H1 (cell line): ENCODE data around the gene DTNB. TPM values are rescaled to one million over a fixed set of nuclear protein-coding genes. Genes with fewer than 3 reads are reported as not detected.

Experiments used
- CTCF ChIA-PET: fragments of 300-600 bp; sonication (Branson Sonifier 250); formaldehyde crosslinking; loops from one replicate; lab custom pipeline; 2021; ENCODE audit not compliant: partially characterized antibody; lab: Charles Lee
- POLR2A ChIA-PET: fragments of 300-600 bp; sonication (Branson Sonifier 250); formaldehyde crosslinking; loops from one replicate; lab custom pipeline; 2021; ENCODE audit warnings: inconsistent platforms; ENCODE audit not compliant: partially characterized antibody; lab: Charles Lee
- DNase-seq, 2 experiments: peaks; one replicate each; pipeline versions ENCODE4 v3.0.0 to v3.0.0-alpha.2; 2010 to 2022; ENCODE audit warnings: low spot score in 2 of 2, low read depth in 1 of 2, mixed read lengths in 1 of 2
- FAIRE-seq: peaks from 2 replicates; lab custom pipeline; 2011; peaks lifted over from hg19 to GRCh38; lab: Jason Lieb, UNC
- H2AFZ ChIP-seq: 2 replicates; pipeline ENCODE4 v1.8.1; 2012; ENCODE audit warnings: low read length, inconsistent platforms
- H2AK5ac ChIP-seq: 2 replicates; pipeline ENCODE4 v1.6.1; 2013; ENCODE audit warnings: low read depth, low read length
- H2BK120ac ChIP-seq: replicated peaks from 2 replicates; pipeline ENCODE3; 2013; ENCODE audit warnings: low read depth, low read length, inconsistent platforms
- H2BK12ac ChIP-seq: 2 replicates; pipeline ENCODE4 v1.6.1; 2013; ENCODE audit warnings: low read depth, low read length
- H2BK15ac ChIP-seq: 2 replicates; pipeline ENCODE4 v1.6.1; 2013; ENCODE audit warnings: low read length
- H2BK20ac ChIP-seq: 2 replicates; pipeline ENCODE4 v1.6.1; 2013; ENCODE audit warnings: low read length
- H2BK5ac ChIP-seq: 2 replicates; pipeline ENCODE4 v1.6.1; 2013; ENCODE audit warnings: low read depth, low read length
- H3K14ac ChIP-seq: 2 replicates; pipeline ENCODE4 v1.6.1; 2013; ENCODE audit warnings: inconsistent platforms; ENCODE audit not compliant: insufficient read length
- H3K18ac ChIP-seq: 2 replicates; pipeline ENCODE4 v1.6.1; 2013; ENCODE audit warnings: low read length; ENCODE audit errors: extremely low read depth
- H3K23ac ChIP-seq: 2 replicates; pipeline ENCODE4 v1.6.1; 2013; ENCODE audit warnings: inconsistent platforms; ENCODE audit not compliant: insufficient read length
- H3K23me2 ChIP-seq: 2 replicates; pipeline ENCODE4 v1.6.1; 2013; ENCODE audit warnings: low read depth, low read length
- H3K27ac ChIP-seq: 2 replicates; pipeline ENCODE4 v1.6.1; 2011; ENCODE audit warnings: low read depth, low read length, inconsistent platforms
- H3K27me3 ChIP-seq, 4 experiments: replicated peaks in 1 of 4; 1 replicate in 1 of 4; 2 replicates in 3 of 4; pipeline versions ENCODE4 v1.6.1 to v1.8.1; 2011 to 2013; ENCODE audit warnings: low read length in 3 of 4, mild to moderate bottlenecking in 3 of 4, inconsistent platforms in 2 of 4, mixed read lengths in 2 of 4, moderate library complexity in 1 of 4; ENCODE audit not compliant: control insufficient read depth in 3 of 4, insufficient read depth in 3 of 4; ENCODE audit errors: extremely low read depth in 1 of 4
- H3K36me3 ChIP-seq, 4 experiments: 2 replicates each; pipeline versions ENCODE4 v1.6.1 to v1.8.1; 2011 to 2013; ENCODE audit warnings: mild to moderate bottlenecking in 4 of 4, low read length in 3 of 4, moderate library complexity in 2 of 4, control low read depth in 1 of 4, inconsistent platforms in 1 of 4; ENCODE audit not compliant: insufficient read depth in 4 of 4, control insufficient read depth in 2 of 4
- H3K4ac ChIP-seq: replicated peaks from 2 replicates; pipeline ENCODE3; 2013; ENCODE audit warnings: low read length, low read depth, mixed read lengths, inconsistent platforms; ENCODE audit not compliant: insufficient read length
- H3K4me1 ChIP-seq, 4 experiments: replicated peaks in 1 of 4; 1 replicate in 1 of 4; 2 replicates in 3 of 4; pipeline versions ENCODE4 v1.6.1 to v1.8.1; 2011 to 2013; ENCODE audit warnings: low read length in 3 of 4, inconsistent platforms in 2 of 4, mixed read lengths in 1 of 4; ENCODE audit not compliant: insufficient read depth in 4 of 4, control insufficient read depth in 3 of 4
- H3K4me2 ChIP-seq, 2 experiments: 2 replicates each; pipeline versions ENCODE4 v1.6.1 to v1.8.1; 2011 to 2013; ENCODE audit warnings: low read depth in 2 of 2, low read length in 2 of 2, control low read depth in 1 of 2, inconsistent platforms in 1 of 2, mild to moderate bottlenecking in 1 of 2; ENCODE audit not compliant: insufficient read depth in 1 of 2
- H3K4me3 ChIP-seq, 4 experiments: fragments of 200-600, 300-600 bp in 1 of 4; sonication (generic), shearing (Covaris generic), sonication (Bioruptor Twin) in 1 of 4; 2 replicates each; pipeline versions ENCODE4 v1.5.1 to v1.8.1; 2011 to 2016; ENCODE audit warnings: low read length in 4 of 4, low read depth in 3 of 4, control low read depth in 2 of 4, inconsistent platforms in 2 of 4, mild to moderate bottlenecking in 2 of 4, mixed read lengths in 1 of 4, moderate library complexity in 1 of 4; ENCODE audit not compliant: insufficient read depth in 2 of 4; ENCODE audit errors: extremely low read depth in 1 of 4
- H3K56ac ChIP-seq: replicated peaks from 2 replicates; pipeline ENCODE3; 2013; ENCODE audit warnings: low read depth, mild to moderate bottlenecking, mixed read lengths, low read length, inconsistent platforms; ENCODE audit not compliant: insufficient read length
- H3K79me1 ChIP-seq: 2 replicates; pipeline ENCODE4 v1.6.1; 2013; ENCODE audit warnings: low read depth, low read length, control low read depth
- H3K79me2 ChIP-seq, 2 experiments: 2 replicates each; pipeline versions ENCODE4 v1.6.1 to v1.8.1; 2012 to 2013; ENCODE audit warnings: low read length in 2 of 2, mild to moderate bottlenecking in 2 of 2, inconsistent platforms in 1 of 2; ENCODE audit not compliant: insufficient read depth in 2 of 2, control insufficient read depth in 1 of 2
- H3K9ac ChIP-seq, 4 experiments: replicated peaks in 1 of 4; 1 replicate in 1 of 4; 2 replicates in 3 of 4; pipeline versions ENCODE4 v1.6.1 to v1.8.1; 2011 to 2013; ENCODE audit warnings: low read depth in 3 of 4, low read length in 3 of 4, control low read depth in 2 of 4, mild to moderate bottlenecking in 2 of 4, moderate library complexity in 2 of 4, inconsistent platforms in 1 of 4; ENCODE audit errors: extremely low read depth in 1 of 4
- H3K9me3 ChIP-seq, 2 experiments: 2 replicates each; pipeline versions ENCODE4 v1.6.1 to v1.8.1; 2012 to 2013; ENCODE audit warnings: mild to moderate bottlenecking in 2 of 2, moderate library complexity in 2 of 2, control low read depth in 1 of 2, inconsistent platforms in 1 of 2, low read depth in 1 of 2, low read length in 1 of 2, mixed read lengths in 1 of 2; ENCODE audit not compliant: insufficient read depth in 2 of 2
- H4K20me1 ChIP-seq, 2 experiments: replicated peaks in 1 of 2; 2 replicates each; pipeline versions ENCODE3 to v1.8.1; 2011 to 2013; ENCODE audit warnings: inconsistent platforms in 2 of 2, low read length in 2 of 2, mild to moderate bottlenecking in 1 of 2; ENCODE audit not compliant: insufficient read depth in 2 of 2, control insufficient read depth in 1 of 2
- H4K5ac ChIP-seq: 2 replicates; pipeline ENCODE4 v1.6.1; 2013; ENCODE audit warnings: low read length, low read depth, mixed read lengths, inconsistent platforms; ENCODE audit not compliant: insufficient read length
- H4K8ac ChIP-seq: 2 replicates; pipeline ENCODE4 v1.8.0; 2013; ENCODE audit warnings: mild to moderate bottlenecking, moderate library complexity, low read length, inconsistent platforms; ENCODE audit not compliant: insufficient read depth; ENCODE audit errors: extremely low read depth
- H4K91ac ChIP-seq: replicated peaks from 2 replicates; pipeline ENCODE3; 2013; ENCODE audit warnings: low read length, mixed read lengths, inconsistent platforms; ENCODE audit not compliant: insufficient read length
- CHD1 ChIP-seq: IDR thresholded peaks from 2 replicates; pipeline ENCODE4 v1.6.1; 2012; ENCODE audit warnings: low read depth, low read length, improper control_type of control experiment
- EP300 ChIP-seq, 2 experiments: IDR thresholded peaks; 1 replicate in 1 of 2; 2 replicates in 1 of 2; pipeline ENCODE4 v1.6.1; 2011 to 2012; ENCODE audit warnings: low read depth in 2 of 2, low read length in 2 of 2, mild to moderate bottlenecking in 2 of 2, borderline replicate concordance in 1 of 2, inconsistent platforms in 1 of 2, moderate library complexity in 1 of 2
- EZH2 ChIP-seq: fragments of 200-600 bp; sonication (generic); IDR thresholded peaks from 2 replicates; pipeline ENCODE4 v1.7.1; 2012; ENCODE audit warnings: low read depth, mild to moderate bottlenecking, moderate library complexity, low read length, inconsistent platforms; ENCODE audit not compliant: severe bottlenecking
- GTF2F1 ChIP-seq: IDR thresholded peaks from 2 replicates; pipeline ENCODE4 v1.6.1; 2012; ENCODE audit warnings: low read depth, low read length, improper control_type of control experiment, borderline replicate concordance
- HDAC6 ChIP-seq: IDR thresholded peaks from one replicate; pipeline ENCODE4 v1.7.1; 2012; ENCODE audit warnings: low read depth, mild to moderate bottlenecking, inconsistent platforms, low read length, moderate library complexity
- JUN ChIP-seq: IDR thresholded peaks from 2 replicates; pipeline ENCODE4 v1.6.1; 2011; ENCODE audit warnings: low read depth, mild to moderate bottlenecking, improper control_type of control experiment, low read length
- JUND ChIP-seq: IDR thresholded peaks from 2 replicates; pipeline ENCODE4 v1.6.1; 2011; ENCODE audit warnings: mild to moderate bottlenecking, improper control_type of control experiment, low read length
- NANOG ChIP-seq: IDR thresholded peaks from 2 replicates; pipeline ENCODE4 v1.6.1; 2011; ENCODE audit warnings: low read length, low read depth, mild to moderate bottlenecking, inconsistent platforms; ENCODE audit not compliant: insufficient read depth, poor library complexity, severe bottlenecking
- RBBP5 ChIP-seq: IDR thresholded peaks from 2 replicates; pipeline ENCODE4 v1.7.1; 2012; ENCODE audit warnings: low read depth, mild to moderate bottlenecking, inconsistent platforms, low read length, moderate library complexity, borderline replicate concordance
- SIRT6 ChIP-seq: IDR thresholded peaks from one replicate; pipeline ENCODE4 v1.7.1; 2012; ENCODE audit warnings: low read length, inconsistent platforms
- SRF ChIP-seq: IDR thresholded peaks from 2 replicates; pipeline ENCODE4 v1.6.1; 2011; ENCODE audit warnings: mild to moderate bottlenecking, low read depth, low read length, moderate library complexity
- TBP ChIP-seq: IDR thresholded peaks from 2 replicates; pipeline ENCODE4 v1.6.1; 2011; ENCODE audit warnings: low read depth, low read length, improper control_type of control experiment
- TEAD4 ChIP-seq: IDR thresholded peaks from 2 replicates; pipeline ENCODE4 v1.6.1; 2012; ENCODE audit warnings: low read depth, low read length, inconsistent platforms, mixed read lengths
- ZNF274 ChIP-seq: IDR thresholded peaks from 2 replicates; pipeline ENCODE4 v1.7.0; 2012; ENCODE audit warnings: low read length, borderline replicate concordance; ENCODE audit errors: extremely low read depth
- WGBS, 2 experiments: shearing (Covaris generic) in 1 of 2; methylation state at CpG; one replicate each; pipeline versions ENCODE4 v1.1.6 to v1.1.7; 2013 to 2015; ENCODE audit warnings: low lambda C conversion rate in 2 of 2, mixed read lengths in 2 of 2, inconsistent platforms in 1 of 2, low coverage in 1 of 2, missing lambda C conversion rate in 1 of 2; ENCODE audit not compliant: insufficient replicate concordance in 2 of 2, insufficient coverage in 1 of 2, insufficient read length in 1 of 2; ENCODE audit errors: extremely low coverage in 1 of 2, missing lambda C conversion rate in 1 of 2; 5-methylcytosine and 5-hydroxymethylcytosine counted together
- polyA plus RNA-seq, 7 experiments: library from polyadenylated mRNA; depleted of rRNA in 3 of 7; stranded (reverse) in 5 of 7; unstranded in 2 of 7; fragments of >200 nt in 5 of 7; fragments of 200-250 nt in 2 of 7; gene quantifications; 1 replicate in 5 of 7; 2 replicates in 1 of 7; 4 replicates in 1 of 7; pipeline versions ENCODE4 v1.2.1 to v1.2.3, GENCODE V29; 2011 to 2013; ENCODE audit warnings: missing spikeins in 2 of 7, mixed read lengths in 2 of 7
- total RNA-seq: library from RNA; stranded (reverse); fragmentation: NEBNext Ultra II Directional; extraction: Animal tissue kit (Norgen Biotek cat#: 25700); gene quantifications from 2 replicates; pipeline ENCODE4 v1.2.1, GENCODE V29; 2021

Gene DTNB
- total and polyA plus RNA-seq, 2 of the 8 experiments (the other 6 are each of a cell fraction or from before 2014, with no cell fraction given): 39.6 to 49.5 TPM

GRCh38 chr2:25335204-25335603 is 338.2 kb downstream of the DTNB start:
- Histone ChIP-seq H2AFZ (no peak overlapping the region), H4K20me1 (peaks cover 3 to 11% of the 10 kb centered on the region in 2 experiments), H3K27ac (no peak overlapping the region), H3K4me1 (peaks cover 18 to 53% (median 33%) of the 10 kb centered on the region in 4 experiments), H3K18ac (no peak overlapping the region), H3K9me3 (no peaks in the 10 kb centered on the region), H3K14ac (no peak overlapping the region), H4K5ac (no peak overlapping the region), H3K79me2 (peaks cover 0 to 4% of the 10 kb centered on the region in 2 experiments; a peak in 1 of 4 replicates), H3K4ac (no peak overlapping the region), H3K4me2 (no peak overlapping the region; a peak in 1 of 4 replicates), H2BK15ac (no peak overlapping the region), H2BK12ac (no peak overlapping the region), H3K23me2 (peaks cover 6% of the 10 kb centered on the region; the same call in 1 of the 2 replicates), H4K91ac (no peak overlapping the region), H4K8ac (no peak overlapping the region), H3K36me3 (no peaks in the 10 kb centered on the region), H2BK120ac (no peak overlapping the region), H3K9ac (no peak overlapping the region), H3K27me3 (peaks cover 0 to 7% (median 2%) of the 10 kb centered on the region in 4 experiments; a peak in 3 of 7 replicates), H3K23ac (no peak overlapping the region), H2BK5ac (no peak overlapping the region), H3K56ac (no peak overlapping the region), H3K4me3 (no peak overlapping the region), H3K79me1 (peaks cover 3% of the 10 kb centered on the region), H2BK20ac (no peak overlapping the region), H2AK5ac (no peak overlapping the region)
- 62% methylated on average over 7 of the region's 8 CpGs; no CpG with 5 or more reads in 1 of the 2 experiments for WGBS, 2 experiments
- DNase-seq (no peak), FAIRE-seq (no peak)
- CTCF ChIA-PET: interaction anchor here (0.9 to 11.4 kb wide), 5 partner anchors 11 to 58 kb away, joined by 3 to 178 read pairs (median 4); no protein-coding TSS in a partner anchor
- POLR2A ChIA-PET: no interaction called here
- no peak for TF ChIP-seq ZNF274
- TF ChIP-seq EZH2: no peak
- no peak for TF ChIP-seq SRF
- TF ChIP-seq RBBP5: no peak
- TF ChIP-seq CHD1: no peak
- no peak for TF ChIP-seq TEAD4
- no peak for TF ChIP-seq NANOG
- no peak for TF ChIP-seq HDAC6
- no peak for TF ChIP-seq TBP
- TF ChIP-seq JUND: no peak
- no peak for TF ChIP-seq GTF2F1
- no peak for TF ChIP-seq JUN
- no peak for TF ChIP-seq EP300 (IDR thresholded peaks at IDR 0.05; ENCODE audit: borderline replicate concordance in 1 of 2, low read depth in 2 of 2, low read length in 2 of 2)
- no peak for TF ChIP-seq SIRT6
